ENCODE results near the gene SRSF4.
"Not testable (repeated sequence)": the region's sequence is repeated elsewhere in the genome, so short reads cannot be mapped to it uniquely, and the experiment has no call there.

Gene SRSF4

DNA sequence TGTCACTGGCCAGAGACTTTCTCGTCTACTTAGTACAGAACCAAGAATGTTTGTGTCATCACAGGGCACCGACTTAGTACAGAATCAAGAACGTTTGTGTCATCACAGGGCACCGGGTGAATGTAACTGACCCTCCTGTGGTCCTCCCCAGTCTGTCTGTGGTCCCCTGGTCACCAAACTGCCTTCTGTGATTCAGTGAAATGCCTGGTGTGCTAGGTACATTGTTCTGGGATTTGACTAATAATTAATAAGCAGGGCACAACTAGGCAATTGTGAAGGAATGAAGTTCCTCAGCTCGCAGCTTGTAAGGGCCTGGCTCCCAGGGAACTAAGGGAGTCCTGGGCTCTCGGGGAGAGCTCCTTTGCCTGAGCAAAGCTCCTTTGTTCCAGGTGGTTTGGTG lies 41.8 kb upstream of the SRSF4 start:
- no peak for DNase-seq (ENCODE audit: low read depth)
- H3K4me3 ChIP-seq (ENCODE audit: low read depth, low read length): no peak overlapping the region
- TF ChIP-seq, protein P1, sequence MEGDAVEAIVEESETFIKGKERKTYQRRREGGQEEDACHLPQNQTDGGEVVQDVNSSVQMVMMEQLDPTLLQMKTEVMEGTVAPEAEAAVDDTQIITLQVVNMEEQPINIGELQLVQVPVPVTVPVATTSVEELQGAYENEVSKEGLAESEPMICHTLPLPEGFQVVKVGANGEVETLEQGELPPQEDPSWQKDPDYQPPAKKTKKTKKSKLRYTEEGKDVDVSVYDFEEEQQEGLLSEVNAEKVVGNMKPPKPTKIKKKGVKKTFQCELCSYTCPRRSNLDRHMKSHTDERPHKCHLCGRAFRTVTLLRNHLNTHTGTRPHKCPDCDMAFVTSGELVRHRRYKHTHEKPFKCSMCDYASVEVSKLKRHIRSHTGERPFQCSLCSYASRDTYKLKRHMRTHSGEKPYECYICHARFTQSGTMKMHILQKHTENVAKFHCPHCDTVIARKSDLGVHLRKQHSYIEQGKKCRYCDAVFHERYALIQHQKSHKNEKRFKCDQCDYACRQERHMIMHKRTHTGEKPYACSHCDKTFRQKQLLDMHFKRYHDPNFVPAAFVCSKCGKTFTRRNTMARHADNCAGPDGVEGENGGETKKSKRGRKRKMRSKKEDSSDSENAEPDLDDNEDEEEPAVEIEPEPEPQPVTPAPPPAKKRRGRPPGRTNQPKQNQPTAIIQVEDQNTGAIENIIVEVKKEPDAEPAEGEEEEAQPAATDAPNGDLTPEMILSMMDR (IDR thresholded peaks at IDR 0.05; ENCODE audit: insufficient read depth, low read depth, low read length, missing control alignments): no peak

DNA sequence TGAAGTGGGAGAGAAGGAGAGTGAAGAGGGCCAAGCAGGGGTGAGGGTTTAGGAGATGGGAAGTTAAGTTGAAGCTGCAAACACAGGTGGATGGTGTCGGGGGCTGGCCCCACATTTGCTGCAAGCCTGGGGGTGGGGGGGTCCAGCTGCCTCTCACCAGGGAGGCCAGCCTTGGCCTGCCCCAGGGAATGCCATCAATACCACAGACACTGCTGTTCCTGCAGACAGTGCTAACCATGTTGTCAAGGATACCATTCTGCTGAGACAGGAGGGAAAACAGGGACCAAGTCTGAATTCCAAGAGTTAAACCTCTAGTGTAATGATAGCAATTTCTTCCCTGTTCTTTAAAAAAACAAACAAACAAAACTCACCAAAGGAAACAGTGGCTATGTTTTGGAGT lies 41.0 kb upstream of the SRSF4 start:
- TF ChIP-seq, protein P1 (IDR thresholded peaks at IDR 0.05; ENCODE audit: insufficient read depth, low read depth, low read length, missing control alignments): no peak
- DNase-seq (ENCODE audit: low read depth): no peak
- no peak overlapping the region for H3K4me3 ChIP-seq (ENCODE audit: low read depth, low read length)

DNA sequence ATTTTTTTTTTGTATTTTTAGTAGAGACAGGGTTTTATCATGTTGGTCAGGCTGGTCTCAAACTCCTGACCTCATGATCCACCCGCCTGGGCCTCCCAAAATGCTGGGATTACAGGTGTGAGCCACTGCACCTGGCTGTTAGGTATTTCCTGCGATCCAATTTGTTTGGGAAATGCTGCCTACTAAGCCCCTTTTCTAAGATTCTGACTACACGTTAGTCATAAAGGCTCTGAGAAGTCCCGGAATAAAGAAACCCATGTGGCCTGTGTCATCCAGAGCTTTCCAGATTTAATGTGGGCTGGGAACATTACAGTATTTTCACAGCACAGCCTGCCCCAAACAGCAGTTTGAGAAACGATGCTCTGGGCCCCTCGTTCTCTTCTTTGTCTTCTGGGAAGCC lies 40.6 kb upstream of the SRSF4 start:
- H3K4me3 ChIP-seq (ENCODE audit: low read depth, low read length); DNase-seq (ENCODE audit: low read depth): not testable (repeated sequence)

DNA sequence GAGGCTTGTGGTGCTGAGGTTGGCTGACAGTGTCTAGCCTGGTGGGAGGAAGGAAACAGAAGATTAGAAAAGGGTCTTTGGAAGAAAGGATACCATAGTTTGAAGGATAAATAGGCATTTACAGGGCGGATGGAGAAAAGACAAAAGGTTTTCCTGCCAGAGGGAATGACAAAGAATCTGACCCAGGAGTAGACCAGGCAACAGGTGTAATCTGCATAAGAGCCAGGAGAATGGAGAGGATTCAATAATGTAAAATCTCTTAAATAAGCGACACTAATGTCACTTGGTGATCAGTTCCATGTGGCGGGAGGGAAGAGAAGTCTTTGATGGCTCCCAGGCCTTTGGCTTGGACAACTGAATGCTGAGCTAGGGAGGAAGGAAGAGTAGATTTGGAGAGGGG lies 39.6 kb upstream of the SRSF4 start:
- DNase-seq (ENCODE audit: low read depth): no peak
- H3K4me3 ChIP-seq (ENCODE audit: low read depth, low read length): no peak overlapping the region
- TF ChIP-seq, protein P1 (IDR thresholded peaks at IDR 0.05; ENCODE audit: insufficient read depth, low read depth, low read length, missing control alignments): no peak

DNA sequence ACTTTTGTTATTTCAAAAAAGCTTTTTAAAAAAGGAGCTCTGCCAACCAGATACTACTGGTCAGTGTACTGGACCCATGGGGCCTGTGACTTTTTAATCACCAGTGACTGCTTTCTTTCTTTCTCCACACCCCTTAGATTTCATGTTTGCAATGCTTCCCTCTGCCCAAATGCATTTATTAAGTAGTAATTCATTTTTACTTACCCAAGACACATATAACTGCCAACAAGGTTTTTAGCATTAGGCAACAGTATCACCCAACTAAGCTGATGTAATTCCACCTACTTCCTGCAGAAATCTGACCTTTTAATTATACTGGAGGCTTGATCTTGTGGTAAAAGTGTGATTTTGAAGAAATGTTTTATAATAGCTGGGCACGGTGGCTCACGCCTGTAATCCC lies 36.5 kb upstream of the SRSF4 start:
- no peak for DNase-seq (ENCODE audit: low read depth)
- TF ChIP-seq, protein P1 (IDR thresholded peaks at IDR 0.05; ENCODE audit: insufficient read depth, low read depth, low read length, missing control alignments): no peak

DNA sequence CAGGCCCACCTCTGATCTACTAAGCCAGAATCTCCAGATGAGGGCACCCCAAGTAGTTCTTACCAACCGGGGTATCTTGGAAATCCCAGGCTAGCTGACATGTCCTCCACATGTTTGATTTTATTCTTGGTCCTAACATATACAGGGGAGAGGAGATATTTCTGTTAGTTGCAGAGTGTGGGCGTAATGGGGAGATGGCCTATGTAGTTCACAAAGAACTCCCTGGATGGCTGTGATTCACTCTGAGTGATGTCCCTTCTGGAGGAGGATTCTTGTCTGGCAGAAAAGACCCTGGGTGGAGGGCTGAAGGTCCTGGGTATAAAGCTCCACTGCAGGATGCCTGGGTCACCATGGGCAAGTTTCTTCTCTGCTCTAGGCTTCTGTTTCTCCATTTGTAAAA lies 35.9 kb upstream of the SRSF4 start:
- TF ChIP-seq, protein P1 (IDR thresholded peaks at IDR 0.05; ENCODE audit: insufficient read depth, low read depth, low read length, missing control alignments): no peak
- no peak for DNase-seq (ENCODE audit: low read depth)
- no peak overlapping the region for H3K4me3 ChIP-seq (ENCODE audit: low read depth, low read length)

More for the DNA sequence above, 36.5 kb upstream of the SRSF4 start:
- no peak overlapping the region for H3K4me3 ChIP-seq (ENCODE audit: low read depth, low read length)

DNA sequence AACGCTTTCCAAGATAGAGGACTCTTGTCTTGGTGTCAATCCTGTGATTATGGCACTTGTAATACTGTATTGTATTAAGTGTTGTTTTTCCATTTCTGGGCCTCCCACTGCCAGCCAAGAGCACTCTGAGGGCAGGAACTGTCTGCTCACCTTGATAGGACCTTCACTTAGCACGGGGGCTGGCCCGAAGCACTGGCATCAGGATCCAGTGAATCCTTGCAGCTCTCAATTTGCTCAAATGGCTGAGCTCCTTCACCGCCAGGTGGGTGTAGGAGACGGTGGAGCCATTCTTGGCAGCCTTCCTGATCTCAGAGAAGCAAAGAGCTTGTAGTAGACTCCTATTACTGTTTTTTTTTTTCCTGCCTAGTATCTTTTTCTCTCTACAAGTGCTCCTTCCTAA lies 31.4 kb upstream of the SRSF4 start:
- DNase-seq (ENCODE audit: low read depth): no peak
- TF ChIP-seq, protein P1 (IDR thresholded peaks at IDR 0.05; ENCODE audit: insufficient read depth, low read depth, low read length, missing control alignments): no peak
- H3K4me3 ChIP-seq (ENCODE audit: low read depth, low read length): no peak overlapping the region

Measured in GM12865 (cell line).